ENCODE results near the gene ZNF267.

- TF ChIP-seq CTCF (IDR thresholded peaks at IDR 0.05) (no peak), EP300 (IDR thresholded peaks at IDR 0.05) (no peak), POLR2A (IDR thresholded peaks at IDR 0.05) (no peak), POLR2AphosphoS5 (IDR thresholded peaks at IDR 0.05) (no peak)
Observed at GRCh38 chr16:31888735-31889134, 15.1 kb downstream of the ZNF267 start.
